ENCODE data around the gene ITGA2. TPM values are rescaled to one million over a fixed set of nuclear protein-coding genes. Genes with fewer than 3 reads are reported as not detected.

The ITGA2 gene
- total RNA-seq, 1 experiment from 2014 or later: 1.2 TPM

DNA sequence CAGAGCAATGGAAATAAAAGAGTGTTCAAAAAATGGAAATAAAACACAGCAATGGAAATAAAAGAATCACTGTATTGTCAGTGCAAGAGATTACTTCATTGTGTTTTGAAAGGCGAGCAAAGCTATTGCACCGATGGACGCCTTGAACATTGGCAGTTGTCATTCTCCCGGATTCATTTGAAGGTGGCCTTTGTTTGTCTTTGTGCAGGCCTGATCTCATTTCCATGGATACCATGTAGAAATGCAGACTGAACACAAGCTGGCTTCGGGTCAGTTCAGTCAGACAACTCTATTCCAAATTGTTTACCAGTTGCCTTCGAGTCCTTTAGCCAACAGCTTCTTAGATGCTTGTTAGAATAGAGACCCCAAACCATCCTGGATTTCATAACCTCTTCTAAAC, 8.3 kb downstream of the ITGA2 start:
- no peak for DNase-seq
- H3K36me3 ChIP-seq (replicated peaks; ENCODE audit: control insufficient read depth, insufficient read depth, low read length): no peaks in the 10 kb centered on the region
- no peak overlapping the region for H3K4me3 ChIP-seq (ENCODE audit: insufficient read depth, low read depth, low read length)
- no peaks in the 10 kb centered on the region for H3K27me3 ChIP-seq (ENCODE audit: control insufficient read depth, insufficient read depth, low read length)

GRCh38 chr5:52998552-52999313, 9.6 kb downstream of the ITGA2 start:
- H3K27me3 ChIP-seq (ENCODE audit: control insufficient read depth, insufficient read depth, low read length): no peaks in the 10 kb centered on the region
- H3K4me3 ChIP-seq (ENCODE audit: insufficient read depth, low read depth, low read length): no peak overlapping the region
- DNase-seq: no peak
- no peaks in the 10 kb centered on the region for H3K36me3 ChIP-seq (replicated peaks; ENCODE audit: control insufficient read depth, insufficient read depth, low read length)

GRCh38 chr5:52999344-52999949, 10.3 kb downstream of the ITGA2 start:
- Histone ChIP-seq H3K27me3 (ENCODE audit: control insufficient read depth, insufficient read depth, low read length) (no peaks in the 10 kb centered on the region), H3K36me3 (replicated peaks; ENCODE audit: control insufficient read depth, insufficient read depth, low read length) (no peaks in the 10 kb centered on the region), H3K4me3 (ENCODE audit: insufficient read depth, low read depth, low read length) (no peak overlapping the region)
- no peak for DNase-seq

GRCh38 chr5:53001541-53001940, 12.4 kb downstream of the ITGA2 start:
- DNase-seq: no peak
- no peaks in the 10 kb centered on the region for H3K36me3 ChIP-seq (replicated peaks; ENCODE audit: control insufficient read depth, insufficient read depth, low read length)
- H3K4me3 ChIP-seq (ENCODE audit: insufficient read depth, low read depth, low read length): no peak overlapping the region
- no peaks in the 10 kb centered on the region for H3K27me3 ChIP-seq (ENCODE audit: control insufficient read depth, insufficient read depth, low read length)

GRCh38 chr5:53002491-53002890, 13.3 kb downstream of the ITGA2 start:
- no peaks in the 10 kb centered on the region for H3K36me3 ChIP-seq (replicated peaks; ENCODE audit: control insufficient read depth, insufficient read depth, low read length)
- H3K4me3 ChIP-seq (ENCODE audit: insufficient read depth, low read depth, low read length): no peak overlapping the region

DNA sequence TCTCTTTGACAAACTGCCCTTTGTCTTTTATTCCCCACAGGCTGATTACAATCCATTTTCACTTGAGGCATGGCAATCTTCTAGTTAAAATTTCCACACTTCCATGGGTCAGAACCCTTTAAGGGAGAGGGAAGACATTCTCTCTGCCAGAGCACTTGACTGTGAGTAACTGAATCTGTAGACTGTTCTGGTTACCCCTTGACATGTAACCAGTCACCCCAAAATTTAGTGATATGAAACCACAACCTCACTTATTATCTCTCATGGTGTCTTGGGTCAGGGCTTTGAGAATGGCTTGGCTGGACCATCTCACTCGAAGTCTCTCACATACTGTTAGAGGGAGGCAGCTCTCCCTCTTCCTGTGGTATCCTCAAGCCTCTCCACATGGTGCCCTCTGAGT, 14.0 kb downstream of the ITGA2 start:
- Histone ChIP-seq H3K4me3 (ENCODE audit: insufficient read depth, low read depth, low read length) (no peak overlapping the region), H3K27me3 (ENCODE audit: control insufficient read depth, insufficient read depth, low read length) (no peaks in the 10 kb centered on the region), H3K36me3 (replicated peaks; ENCODE audit: control insufficient read depth, insufficient read depth, low read length) (no peaks in the 10 kb centered on the region)
- DNase-seq: no peak

More at GRCh38 chr5:53002491-53002890, 13.3 kb downstream of the ITGA2 start:
- no peaks in the 10 kb centered on the region for H3K27me3 ChIP-seq (ENCODE audit: control insufficient read depth, insufficient read depth, low read length)
- no peak for DNase-seq

GRCh38 chr5:53006911-53007890, 18.0 kb downstream of the ITGA2 start:
- DNase-seq: no peak
- Histone ChIP-seq H3K4me3 (ENCODE audit: insufficient read depth, low read depth, low read length) (no peak overlapping the region), H3K27me3 (ENCODE audit: control insufficient read depth, insufficient read depth, low read length) (no peaks in the 10 kb centered on the region), H3K36me3 (replicated peaks; ENCODE audit: control insufficient read depth, insufficient read depth, low read length) (no peaks in the 10 kb centered on the region)

- no peaks in the 10 kb centered on the region for H3K27me3 ChIP-seq (ENCODE audit: control insufficient read depth, insufficient read depth, low read length)
- no peak for DNase-seq
- no peaks in the 10 kb centered on the region for H3K36me3 ChIP-seq (replicated peaks; ENCODE audit: control insufficient read depth, insufficient read depth, low read length)
- H3K4me3 ChIP-seq (ENCODE audit: insufficient read depth, low read depth, low read length): no peak overlapping the region
These were observed 19.6 kb downstream of the ITGA2 start for GRCh38 chr5:53008751-53009150.

DNA sequence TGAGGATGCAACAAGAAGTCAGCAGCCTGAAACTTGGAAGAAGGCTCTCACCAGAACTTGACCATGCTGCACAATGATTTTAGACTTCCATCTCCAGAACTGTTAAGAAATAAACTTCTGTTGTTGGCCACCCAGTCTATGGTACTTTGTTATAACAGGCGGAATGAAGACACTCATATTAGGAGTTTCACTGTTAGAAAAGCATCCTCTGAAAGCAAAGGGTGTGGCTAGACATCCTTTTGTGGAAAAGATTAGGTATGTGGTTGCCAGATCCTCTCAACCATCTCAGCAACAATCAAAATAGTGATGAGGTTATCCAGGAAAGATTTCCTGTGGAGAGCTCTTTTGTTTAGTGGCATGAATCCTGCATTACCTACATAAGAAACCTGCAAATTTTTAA, 20.7 kb downstream of the ITGA2 start:
- H3K27me3 ChIP-seq (ENCODE audit: control insufficient read depth, insufficient read depth, low read length): no peaks in the 10 kb centered on the region
- H3K36me3 ChIP-seq (replicated peaks; ENCODE audit: control insufficient read depth, insufficient read depth, low read length): no peaks in the 10 kb centered on the region
- no peak for DNase-seq
- H3K4me3 ChIP-seq (ENCODE audit: insufficient read depth, low read depth, low read length): no peak overlapping the region

DNA sequence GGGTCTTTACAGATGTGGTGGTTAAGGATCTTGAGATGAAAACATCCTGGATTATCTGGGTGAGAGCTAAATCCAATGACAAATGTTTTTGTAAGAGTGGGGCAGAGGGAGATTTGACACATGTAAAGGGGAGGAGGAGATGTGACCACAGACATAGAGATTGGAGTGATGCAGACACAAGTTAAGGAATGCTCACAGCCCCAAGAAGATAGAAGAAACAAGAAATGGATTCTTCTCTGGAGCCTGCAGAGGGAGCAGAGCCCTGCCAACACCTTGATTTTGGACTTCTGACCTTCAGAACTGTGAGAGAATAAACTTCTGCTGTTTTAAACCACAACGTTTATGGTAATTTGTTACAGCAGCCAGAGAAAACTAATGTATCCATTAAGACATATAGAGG, 21.7 kb downstream of the ITGA2 start:
- Histone ChIP-seq H3K27me3 (ENCODE audit: control insufficient read depth, insufficient read depth, low read length) (no peaks in the 10 kb centered on the region), H3K4me3 (ENCODE audit: insufficient read depth, low read depth, low read length) (no peak overlapping the region), H3K36me3 (replicated peaks; ENCODE audit: control insufficient read depth, insufficient read depth, low read length) (no peaks in the 10 kb centered on the region)
- no peak for DNase-seq

DNA sequence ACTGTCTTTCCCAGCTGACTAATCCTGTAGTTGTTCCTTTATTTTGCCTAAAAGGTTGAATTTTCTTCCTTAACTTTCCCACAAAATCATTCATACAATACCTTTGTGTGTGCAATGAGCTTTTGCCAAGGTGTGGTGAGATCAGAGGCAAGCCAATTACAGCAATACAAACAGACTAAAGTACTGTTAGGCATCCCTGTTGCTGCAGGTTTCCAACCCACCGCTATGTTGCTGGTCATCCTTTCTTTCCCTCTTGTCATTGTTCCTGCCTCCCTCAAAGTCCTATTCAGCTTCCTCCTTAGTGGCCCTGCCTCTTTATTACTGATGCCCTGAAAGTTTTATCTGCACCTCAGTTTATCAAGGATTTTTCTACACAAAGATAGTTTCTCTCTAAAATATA, 22.1 kb downstream of the ITGA2 start:
- Histone ChIP-seq H3K36me3 (replicated peaks; ENCODE audit: control insufficient read depth, insufficient read depth, low read length) (no peaks in the 10 kb centered on the region), H3K4me3 (ENCODE audit: insufficient read depth, low read depth, low read length) (no peak overlapping the region), H3K27me3 (ENCODE audit: control insufficient read depth, insufficient read depth, low read length) (no peaks in the 10 kb centered on the region)
- no peak for DNase-seq

GRCh38 chr5:53013857-53014256, 24.7 kb downstream of the ITGA2 start:
- H3K27me3 ChIP-seq (ENCODE audit: control insufficient read depth, insufficient read depth, low read length): no peaks in the 10 kb centered on the region

DNA sequence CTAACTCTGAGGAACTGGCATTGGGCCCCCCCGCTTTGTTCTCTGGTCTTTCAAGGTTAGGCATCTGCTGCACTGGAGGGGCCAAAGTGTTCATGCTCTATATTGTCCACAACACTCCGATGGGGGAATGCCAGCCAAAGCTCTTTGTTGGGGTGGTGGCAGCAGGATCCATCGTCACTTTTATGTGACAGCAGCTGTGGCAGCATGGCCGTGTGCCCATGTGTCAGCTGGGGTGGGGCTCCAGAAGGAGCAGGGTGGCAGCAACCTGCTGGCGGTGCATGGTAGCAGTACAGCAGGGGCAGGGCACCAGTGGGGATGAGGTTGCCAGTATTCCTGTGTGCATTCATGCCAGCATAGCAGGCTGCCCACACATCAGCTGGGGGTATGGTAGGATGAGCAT, 28.2 kb downstream of the ITGA2 start:
- Histone ChIP-seq H3K27me3 (ENCODE audit: control insufficient read depth, insufficient read depth, low read length) (no peaks in the 10 kb centered on the region), H3K36me3 (replicated peaks; ENCODE audit: control insufficient read depth, insufficient read depth, low read length) (no peaks in the 10 kb centered on the region), H3K4me3 (ENCODE audit: insufficient read depth, low read depth, low read length) (no peak overlapping the region)
- DNase-seq: no peak

More at GRCh38 chr5:53013857-53014256, 24.7 kb downstream of the ITGA2 start:
- DNase-seq: no peak
- Histone ChIP-seq H3K4me3 (ENCODE audit: insufficient read depth, low read depth, low read length) (no peak overlapping the region), H3K36me3 (replicated peaks; ENCODE audit: control insufficient read depth, insufficient read depth, low read length) (no peaks in the 10 kb centered on the region)

DNA sequence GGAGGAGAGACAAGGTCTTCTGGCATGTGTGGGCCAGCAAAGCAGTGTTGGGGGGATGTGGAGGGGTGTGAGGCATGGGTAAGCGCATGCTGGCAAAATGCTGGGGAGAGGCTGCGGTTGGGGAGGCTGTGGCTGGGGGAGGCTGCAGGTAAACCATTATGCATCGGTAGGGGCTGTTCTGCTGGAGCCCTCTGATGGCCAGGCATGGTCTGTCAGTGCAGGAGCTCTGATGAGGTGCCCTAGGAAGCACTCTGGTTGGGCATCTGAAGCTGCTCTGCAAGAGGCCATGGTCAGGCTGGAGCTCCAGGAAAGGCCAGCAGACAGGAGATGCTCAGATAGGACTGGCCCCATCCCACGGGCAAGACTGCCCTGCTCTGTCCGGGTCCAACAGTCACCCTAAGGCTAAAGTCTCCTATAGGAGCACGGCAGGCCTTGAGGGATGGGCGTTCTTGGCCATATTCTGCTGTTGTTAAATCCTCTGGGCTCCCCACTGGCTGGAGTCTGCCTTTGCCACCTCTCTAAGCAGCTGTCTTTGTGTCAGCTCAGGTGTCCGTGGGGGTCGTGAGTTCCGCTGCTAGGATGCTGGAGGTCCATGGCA, 28.7 kb downstream of the ITGA2 start:
- no peak for DNase-seq
- Histone ChIP-seq H3K4me3 (ENCODE audit: insufficient read depth, low read depth, low read length) (no peak overlapping the region), H3K27me3 (ENCODE audit: control insufficient read depth, insufficient read depth, low read length) (no peaks in the 10 kb centered on the region), H3K36me3 (replicated peaks; ENCODE audit: control insufficient read depth, insufficient read depth, low read length) (no peaks in the 10 kb centered on the region)
